GM19099 (cell line): Measurements from ENCODE around the gene TKT.

Source experiments
- POLR2A ChIP-seq: IDR thresholded peaks from 3 replicates; pipeline ENCODE4 v1.6.1; 2011; ENCODE audit warnings: low read depth; ENCODE audit not compliant: insufficient read length; ENCODE audit errors: extremely low read depth

The TKT gene

GRCh38 chr3:53250881-53251605 lies 4.8 kb downstream of the TKT start:
- TF ChIP-seq POLR2A, result no peak

GRCh38 chr3:53250453-53250852 lies 5.4 kb downstream of the TKT start:
- no peak for TF ChIP-seq POLR2A

GRCh38 chr3:53248161-53248560 lies 7.7 kb downstream of the TKT start:
- no peak for TF ChIP-seq POLR2A

GRCh38 chr3:53247619-53248018 lies 8.2 kb downstream of the TKT start:
- no peak for TF ChIP-seq POLR2A

- no peak for TF ChIP-seq POLR2A
Observed at GRCh38 chr3:53244271-53244670, 11.6 kb downstream of the TKT start.

GRCh38 chr3:53243785-53244184 lies 12.0 kb downstream of the TKT start:
- no peak for TF ChIP-seq POLR2A

- TF ChIP-seq POLR2A, result no peak
Observed at GRCh38 chr3:53243165-53243564, 12.7 kb downstream of the TKT start.

- TF ChIP-seq POLR2A, result no peak
Observed at GRCh38 chr3:53242642-53243041, 13.2 kb downstream of the TKT start.

GRCh38 chr3:53242155-53242554 lies 13.7 kb downstream of the TKT start:
- no peak for TF ChIP-seq POLR2A

- no peak for TF ChIP-seq POLR2A
Observed at GRCh38 chr3:53240989-53241972, 14.5 kb downstream of the TKT start.

- no peak for TF ChIP-seq POLR2A
Observed at GRCh38 chr3:53239800-53240199, 16.0 kb downstream of the TKT start.

- TF ChIP-seq POLR2A, result no peak
Observed at GRCh38 chr3:53238886-53239285, 16.9 kb downstream of the TKT start.

GRCh38 chr3:53238051-53238850 lies 17.6 kb downstream of the TKT start:
- no peak for TF ChIP-seq POLR2A

- no peak for TF ChIP-seq POLR2A
Observed at GRCh38 chr3:53236112-53236841, 19.5 kb downstream of the TKT start.

- no peak for TF ChIP-seq POLR2A
Observed at GRCh38 chr3:53235545-53235944, 20.3 kb downstream of the TKT start.

- no peak for TF ChIP-seq POLR2A
Observed at GRCh38 chr3:53234841-53235232, 21.0 kb downstream of the TKT start.
